Measurements from ENCODE around the gene ARID1B. TPM values are rescaled to one million over a fixed set of nuclear protein-coding genes. Genes with fewer than 3 reads are reported as not detected.

Gene ARID1B
- total RNA-seq, 4 donors from 2014 or later: 70.5 to 135 (median 78.2) TPM

DNA sequence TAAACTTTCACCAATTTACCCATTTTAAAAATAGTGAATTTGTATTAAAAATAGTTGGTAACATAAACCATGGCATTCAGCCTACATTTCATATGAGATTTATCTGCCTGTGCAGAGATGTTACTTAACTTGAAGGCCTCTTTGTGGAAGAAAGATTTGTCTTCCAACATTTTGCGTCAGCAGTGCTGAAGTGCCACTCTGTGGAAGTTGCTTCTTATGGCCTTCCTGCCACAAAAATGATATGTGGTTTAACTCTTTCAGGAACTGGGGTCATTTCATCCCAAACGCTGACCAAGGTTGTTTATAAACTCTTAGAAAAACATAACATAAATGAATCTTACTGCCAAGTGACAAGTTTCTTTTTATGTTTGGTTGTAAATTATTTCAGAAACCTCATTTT lies 246.8 kb downstream of the ARID1B start:
- DNase-seq (ENCODE audit: low spot score): no peak
- TF ChIP-seq, protein P1, sequence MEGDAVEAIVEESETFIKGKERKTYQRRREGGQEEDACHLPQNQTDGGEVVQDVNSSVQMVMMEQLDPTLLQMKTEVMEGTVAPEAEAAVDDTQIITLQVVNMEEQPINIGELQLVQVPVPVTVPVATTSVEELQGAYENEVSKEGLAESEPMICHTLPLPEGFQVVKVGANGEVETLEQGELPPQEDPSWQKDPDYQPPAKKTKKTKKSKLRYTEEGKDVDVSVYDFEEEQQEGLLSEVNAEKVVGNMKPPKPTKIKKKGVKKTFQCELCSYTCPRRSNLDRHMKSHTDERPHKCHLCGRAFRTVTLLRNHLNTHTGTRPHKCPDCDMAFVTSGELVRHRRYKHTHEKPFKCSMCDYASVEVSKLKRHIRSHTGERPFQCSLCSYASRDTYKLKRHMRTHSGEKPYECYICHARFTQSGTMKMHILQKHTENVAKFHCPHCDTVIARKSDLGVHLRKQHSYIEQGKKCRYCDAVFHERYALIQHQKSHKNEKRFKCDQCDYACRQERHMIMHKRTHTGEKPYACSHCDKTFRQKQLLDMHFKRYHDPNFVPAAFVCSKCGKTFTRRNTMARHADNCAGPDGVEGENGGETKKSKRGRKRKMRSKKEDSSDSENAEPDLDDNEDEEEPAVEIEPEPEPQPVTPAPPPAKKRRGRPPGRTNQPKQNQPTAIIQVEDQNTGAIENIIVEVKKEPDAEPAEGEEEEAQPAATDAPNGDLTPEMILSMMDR (IDR thresholded peaks at IDR 0.05): no peak
- ATAC-seq (ENCODE audit: low FRiP score): no peak

DNA sequence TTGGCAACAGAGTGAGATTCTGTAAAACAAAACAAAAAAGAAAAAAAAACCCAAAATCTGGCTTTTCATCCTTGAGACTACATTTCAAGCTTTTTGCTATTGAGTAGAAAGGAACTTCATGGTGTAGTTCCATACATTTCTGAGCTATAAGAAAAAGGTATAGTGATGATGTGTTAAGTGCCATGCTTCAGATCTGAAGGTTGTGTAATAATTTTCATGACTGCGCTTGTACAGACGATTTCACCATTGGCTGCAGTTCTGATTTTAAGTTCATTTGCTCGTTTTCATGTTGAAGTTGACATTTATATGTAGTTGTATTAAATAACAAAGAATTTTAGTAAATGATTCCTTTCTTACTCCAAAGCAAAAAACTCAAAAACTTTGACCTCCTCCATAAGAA lies 247.6 kb downstream of the ARID1B start:
- no peak for ATAC-seq (ENCODE audit: low FRiP score)
- TF ChIP-seq, protein P1 (IDR thresholded peaks at IDR 0.05): no peak
- DNase-seq (ENCODE audit: low spot score): no peak

DNA sequence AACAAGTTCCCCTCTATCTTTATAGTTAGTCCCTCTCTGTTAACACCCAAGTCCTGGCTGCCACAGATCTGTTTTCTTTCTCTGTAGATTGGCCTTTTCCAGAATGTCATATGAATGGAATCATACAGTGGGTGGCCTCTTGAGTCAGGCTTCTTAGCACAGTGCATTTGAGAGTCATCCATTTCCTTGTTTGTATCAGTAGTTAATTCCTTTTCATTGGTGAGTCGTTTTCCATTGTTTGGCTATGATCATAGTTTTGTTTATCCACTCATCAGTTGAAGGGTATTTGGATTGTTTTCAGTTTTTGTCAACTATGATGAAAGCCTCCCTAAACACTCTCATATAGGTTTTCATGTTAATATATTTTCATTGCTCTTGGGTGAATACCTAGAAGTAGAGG lies 248.3 kb downstream of the ARID1B start:
- DNase-seq (ENCODE audit: low spot score) (no peak), ATAC-seq (ENCODE audit: low FRiP score) (no peak)
- TF ChIP-seq, protein P1 (IDR thresholded peaks at IDR 0.05): no peak

DNA sequence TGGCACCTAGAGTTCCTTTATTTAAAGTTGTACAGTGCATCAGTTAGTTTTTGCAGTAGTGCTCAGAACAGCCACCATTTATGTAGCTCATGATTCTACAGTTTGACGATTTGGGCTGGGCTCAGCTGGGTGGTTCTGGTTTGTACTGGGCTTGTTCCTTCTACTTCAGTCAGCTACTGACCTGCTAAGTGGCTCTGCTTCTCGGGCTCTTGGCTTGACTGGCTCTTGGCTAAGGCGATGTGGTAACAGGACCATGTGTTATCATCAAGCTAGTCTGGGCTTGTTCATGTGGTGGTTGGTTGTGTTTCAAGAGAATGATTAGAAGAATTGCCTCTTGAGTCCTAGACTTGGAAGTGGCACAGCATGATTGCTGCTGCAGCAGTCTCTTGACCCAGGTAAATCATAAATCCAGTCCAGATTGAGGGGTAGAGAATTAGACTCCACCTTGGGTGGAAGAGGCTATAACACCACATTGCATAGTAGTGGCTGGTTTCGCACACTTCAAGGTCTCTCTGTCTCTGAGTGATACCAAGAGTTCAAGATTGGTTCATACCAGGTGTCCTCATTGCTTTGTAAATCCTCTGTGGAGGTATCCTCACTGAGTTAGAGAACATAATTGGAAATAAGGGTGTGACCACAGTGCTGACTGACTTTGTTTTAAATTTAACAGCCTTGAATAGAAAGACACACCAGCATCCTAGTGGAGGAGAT lies 253.0 kb downstream of the ARID1B start:
- ATAC-seq (ENCODE audit: low FRiP score): no peak
- DNase-seq (ENCODE audit: low spot score): no peak
- TF ChIP-seq, protein P1 (IDR thresholded peaks at IDR 0.05): no peak

DNA sequence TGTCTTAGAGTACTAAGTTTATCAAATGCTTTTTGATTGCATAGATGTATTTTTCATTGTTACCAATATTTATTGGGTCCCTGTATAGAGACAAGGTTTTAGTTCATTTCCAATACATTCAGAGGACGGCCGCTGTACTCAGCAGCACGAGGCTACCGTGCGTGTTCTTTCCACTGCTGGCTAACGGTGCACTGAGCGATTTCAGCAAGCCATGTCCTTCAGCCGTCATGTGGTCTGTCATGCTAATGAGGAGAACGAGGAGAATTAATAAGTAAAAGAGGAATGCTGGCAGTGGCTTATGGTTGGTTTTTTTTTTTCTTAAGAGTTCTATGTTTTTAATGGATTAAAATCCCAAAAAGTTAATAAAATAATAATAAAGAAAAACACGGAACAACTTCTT lies 253.6 kb downstream of the ARID1B start:
- TF ChIP-seq, protein P1 (IDR thresholded peaks at IDR 0.05): no peak

DNA sequence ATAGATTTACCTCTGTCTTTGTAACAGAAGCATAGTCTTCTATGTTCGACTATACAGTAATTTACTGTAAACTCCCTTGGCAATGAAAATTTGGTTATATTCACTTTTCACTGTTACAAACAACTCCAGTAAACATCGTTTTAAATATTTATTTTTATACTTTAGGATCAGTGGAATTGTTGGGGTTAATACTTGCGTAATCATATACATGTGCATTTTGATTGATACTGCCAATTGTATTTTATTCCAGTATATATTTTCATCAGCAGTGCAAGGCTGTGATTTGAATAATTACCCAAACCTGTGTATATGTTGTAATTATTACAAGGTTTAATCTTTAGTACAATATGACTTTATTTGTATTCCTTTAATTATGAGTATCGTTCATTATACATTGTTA lies 255.7 kb downstream of the ARID1B start:
- no peak for ATAC-seq (ENCODE audit: low FRiP score)
- DNase-seq (ENCODE audit: low spot score): no peak
- TF ChIP-seq, protein P1 (IDR thresholded peaks at IDR 0.05): no peak

More for the DNA sequence above, 253.6 kb downstream of the ARID1B start:
- DNase-seq (ENCODE audit: low spot score) (no peak), ATAC-seq (ENCODE audit: low FRiP score) (no peak)

DNA sequence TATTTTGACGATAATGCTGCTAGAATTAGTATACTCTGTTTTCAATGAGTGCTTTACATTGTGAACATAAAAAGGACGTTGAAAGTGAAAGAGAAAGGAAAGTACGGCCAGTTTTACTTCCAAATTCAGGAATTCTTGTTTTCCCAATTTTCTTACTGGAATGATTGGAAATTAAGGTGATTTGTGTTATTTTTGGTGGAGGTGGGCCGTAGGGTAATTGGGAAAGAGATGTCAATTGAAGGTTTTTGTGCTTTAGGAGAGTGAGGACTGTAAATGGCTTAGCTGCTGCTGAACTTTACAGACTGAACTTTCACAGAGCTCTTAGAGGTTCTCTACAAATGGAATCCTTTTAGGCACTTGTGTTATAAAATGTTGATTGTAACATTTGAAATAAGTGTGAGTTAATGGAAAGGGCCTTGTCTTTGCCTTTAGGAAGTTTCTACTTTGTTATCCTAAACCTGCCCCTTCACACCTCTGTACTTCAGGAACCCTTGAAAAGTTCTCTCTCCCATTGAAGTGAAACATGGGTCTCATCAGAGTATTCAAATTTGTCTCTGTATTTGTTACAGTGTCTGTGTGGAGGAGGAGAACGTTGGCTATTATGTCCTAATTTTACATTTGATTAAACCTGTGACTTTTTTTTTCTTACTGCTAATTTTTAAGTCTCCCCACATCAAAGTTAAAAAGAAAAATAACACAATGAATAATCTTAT lies 256.4 kb downstream of the ARID1B start:
- DNase-seq (ENCODE audit: low spot score) (no peak), ATAC-seq (ENCODE audit: low FRiP score) (no peak)
- TF ChIP-seq, protein P1 (IDR thresholded peaks at IDR 0.05): no peak
